SU-DHL-6 (cell line): ENCODE data around the gene TEX36.
"Not testable (repeated sequence)": the region's sequence is repeated elsewhere in the genome, so short reads cannot be mapped to it uniquely, and the experiment has no call there.

Source experiments
- H2AFZ ChIP-seq: fragments of 200-600 bp; sonication (generic); 2 replicates; pipeline ENCODE4 v1.6.1; 2014; ENCODE audit warnings: low read depth, mild to moderate bottlenecking, moderate library complexity, mixed read lengths, antibody characterized with exemption, low read length; ENCODE audit not compliant: severe bottlenecking
- H3F3A ChIP-seq: fragments of 200-600 bp; shearing (Covaris generic); 2 replicates; pipeline ENCODE4 v1.6.0; 2016; ENCODE audit warnings: antibody characterized with exemption, mild to moderate bottlenecking; ENCODE audit not compliant: insufficient read depth
- H3K27ac ChIP-seq: fragments of 200-600 bp; sonication (generic); 2 replicates; pipeline ENCODE4 v1.5.1; 2016; ENCODE audit warnings: low read depth, mild to moderate bottlenecking, low read length, moderate library complexity, mixed read lengths
- H3K27me3 ChIP-seq: fragments of 200-600 bp; sonication (generic), shearing (Covaris generic); 2 replicates; pipeline ENCODE4 v1.6.0; 2014; ENCODE audit warnings: mild to moderate bottlenecking, low read length
- H3K36me3 ChIP-seq: fragments of 200-600 bp; sonication (generic); 2 replicates; pipeline ENCODE4 v1.6.1; 2014; ENCODE audit warnings: mild to moderate bottlenecking, low read length, mixed read lengths
- H3K4me2 ChIP-seq: fragments of 300-600, 200-600 bp; shearing (Covaris generic), sonication (generic); 2 replicates; pipeline ENCODE4 v1.6.0; 2014; ENCODE audit warnings: low read length, low read depth, mild to moderate bottlenecking; ENCODE audit not compliant: poor library complexity, severe bottlenecking
- H3K4me3 ChIP-seq: fragments of 200-600 bp; sonication (generic); 2 replicates; pipeline ENCODE4 v1.5.1; 2014; ENCODE audit warnings: antibody characterized with exemption, low read length, mild to moderate bottlenecking, mixed read lengths; ENCODE audit not compliant: insufficient read depth, poor library complexity, severe bottlenecking
- H3K79me2 ChIP-seq: fragments of 200-600 bp; sonication (generic); 2 replicates; pipeline ENCODE4 v1.6.1; 2014; ENCODE audit warnings: mild to moderate bottlenecking, low read length, moderate library complexity; ENCODE audit not compliant: insufficient read depth
- H3K9ac ChIP-seq: fragments of 200-600 bp; sonication (generic); 2 replicates; pipeline ENCODE4 v1.7.0; 2014; ENCODE audit warnings: mild to moderate bottlenecking, low read length
- H3K9me2 ChIP-seq: fragments of 200-600 bp; sonication (generic); replicated peaks from 2 replicates; pipeline ENCODE4 v1.6.1; 2014; ENCODE audit warnings: low read length; ENCODE audit not compliant: insufficient read depth
- H3K9me3 ChIP-seq: fragments of 200-600 bp; sonication (generic); 2 replicates; pipeline ENCODE4 v1.6.1; 2014; ENCODE audit warnings: low read length, mixed read lengths; ENCODE audit not compliant: insufficient read depth
- H4K20me1 ChIP-seq: fragments of 200-600 bp; sonication (generic); 2 replicates; pipeline ENCODE4 v1.6.1; 2014; ENCODE audit warnings: low read depth, mild to moderate bottlenecking, antibody characterized with exemption, low read length, moderate library complexity, mixed read lengths
- CTCF ChIP-seq: fragments of 200-600 bp; sonication (generic); IDR thresholded peaks from one replicate; pipeline ENCODE4 v1.5.1; 2017; ENCODE audit warnings: antibody characterized with exemption, mild to moderate bottlenecking, low read length, moderate library complexity; ENCODE audit not compliant: insufficient read depth, poor library complexity, severe bottlenecking
- EZH2phosphoT487 ChIP-seq: fragments of 200-600 bp; sonication (generic), shearing (Covaris generic); conservative IDR thresholded peaks from 2 replicates; pipeline ENCODE4 v1.6.1; 2018; ENCODE audit warnings: mild to moderate bottlenecking, antibody characterized with exemption, low read length, moderate library complexity, mixed read lengths

TEX36 gene

GRCh38 chr10:125620401-125620800 is 62.6 kb downstream of the TEX36 start:
- Histone ChIP-seq H3F3A (no peaks in the 10 kb centered on the region), H3K9me3 (no peaks in the 10 kb centered on the region), H3K36me3 (no peaks in the 10 kb centered on the region), H3K79me2 (no peaks in the 10 kb centered on the region), H4K20me1 (no peaks in the 10 kb centered on the region), H3K4me2 (no peak overlapping the region), H3K9ac (no peak overlapping the region), H2AFZ (no peak overlapping the region), H3K4me3 (no peak overlapping the region), H3K9me2 (no peaks in the 10 kb centered on the region), H3K27ac (no peak overlapping the region), H3K27me3 (no peaks in the 10 kb centered on the region)
- no peak for TF ChIP-seq CTCF
- TF ChIP-seq EZH2phosphoT487 = no peak

GRCh38 chr10:125613062-125613461 is 69.9 kb downstream of the TEX36 start:
- H3K9me3 ChIP-seq, H4K20me1 ChIP-seq, H2AFZ ChIP-seq, H3K9ac ChIP-seq, H3K4me2 ChIP-seq, H3K27ac ChIP-seq, H3K27me3 ChIP-seq, H3K79me2 ChIP-seq, H3K36me3 ChIP-seq, H3F3A ChIP-seq, H3K9me2 ChIP-seq, H3K4me3 ChIP-seq: not testable (repeated sequence)

GRCh38 chr10:125611756-125612155 is 71.2 kb downstream of the TEX36 start:
- H3K27me3 ChIP-seq = no peaks in the 10 kb centered on the region
- H3K79me2 ChIP-seq = no peaks in the 10 kb centered on the region
- no peak for TF ChIP-seq CTCF
- TF ChIP-seq EZH2phosphoT487 = no peak
- no peaks in the 10 kb centered on the region for H3K9me2 ChIP-seq
- no peak overlapping the region for H2AFZ ChIP-seq
- H3F3A ChIP-seq = no peaks in the 10 kb centered on the region
- no peaks in the 10 kb centered on the region for H4K20me1 ChIP-seq
- H3K9me3 ChIP-seq = no peaks in the 10 kb centered on the region
- no peaks in the 10 kb centered on the region for H3K36me3 ChIP-seq
- H3K9ac ChIP-seq = no peak overlapping the region
- H3K27ac ChIP-seq = no peak overlapping the region
- H3K4me3 ChIP-seq = no peak overlapping the region
- H3K4me2 ChIP-seq = no peak overlapping the region

- H3K4me2 ChIP-seq = no peak overlapping the region
- H3K36me3 ChIP-seq = no peaks in the 10 kb centered on the region
- no peaks in the 10 kb centered on the region for H3F3A ChIP-seq
- H3K9me3 ChIP-seq = no peaks in the 10 kb centered on the region
- no peak overlapping the region for H3K4me3 ChIP-seq
- H3K79me2 ChIP-seq = no peaks in the 10 kb centered on the region
- no peaks in the 10 kb centered on the region for H3K9me2 ChIP-seq
- no peak overlapping the region for H2AFZ ChIP-seq
- no peak for TF ChIP-seq CTCF
- H3K9ac ChIP-seq = no peak overlapping the region
- no peaks in the 10 kb centered on the region for H3K27me3 ChIP-seq
- H3K27ac ChIP-seq = no peak overlapping the region
- no peaks in the 10 kb centered on the region for H4K20me1 ChIP-seq
These were observed 71.7 kb downstream of the TEX36 start for GRCh38 chr10:125611216-125611615.
